LHCN-M2 (cell line): ENCODE results near the gene KCNT1. TPM values are rescaled to one million over a fixed set of nuclear protein-coding genes. Genes with fewer than 3 reads are reported as not detected.
"Not testable (repeated sequence)": the region's sequence is repeated elsewhere in the genome, so short reads cannot be mapped to it uniquely, and the experiment has no call there.

Source experiments
- DNase-seq: peaks from one replicate; pipeline ENCODE4 v3.0.0-alpha.2; 2012; ENCODE audit warnings: low read depth
- polyA plus RNA-seq: library from polyadenylated mRNA; unstranded; fragments of >200 nt; gene quantifications from one replicate; pipeline ENCODE4 v1.2.1, GENCODE V29; 2012; ENCODE audit warnings: missing spikeins
- total RNA-seq: library from RNA; depleted of rRNA; stranded (reverse); fragments of >200 nt; gene quantifications from 2 replicates; pipeline ENCODE4 v1.2.3, GENCODE V29; 2014; rRNA removed

The KCNT1 gene
- not detected in 2 replicates for total RNA-seq
- not detected for polyA plus RNA-seq

DNA sequence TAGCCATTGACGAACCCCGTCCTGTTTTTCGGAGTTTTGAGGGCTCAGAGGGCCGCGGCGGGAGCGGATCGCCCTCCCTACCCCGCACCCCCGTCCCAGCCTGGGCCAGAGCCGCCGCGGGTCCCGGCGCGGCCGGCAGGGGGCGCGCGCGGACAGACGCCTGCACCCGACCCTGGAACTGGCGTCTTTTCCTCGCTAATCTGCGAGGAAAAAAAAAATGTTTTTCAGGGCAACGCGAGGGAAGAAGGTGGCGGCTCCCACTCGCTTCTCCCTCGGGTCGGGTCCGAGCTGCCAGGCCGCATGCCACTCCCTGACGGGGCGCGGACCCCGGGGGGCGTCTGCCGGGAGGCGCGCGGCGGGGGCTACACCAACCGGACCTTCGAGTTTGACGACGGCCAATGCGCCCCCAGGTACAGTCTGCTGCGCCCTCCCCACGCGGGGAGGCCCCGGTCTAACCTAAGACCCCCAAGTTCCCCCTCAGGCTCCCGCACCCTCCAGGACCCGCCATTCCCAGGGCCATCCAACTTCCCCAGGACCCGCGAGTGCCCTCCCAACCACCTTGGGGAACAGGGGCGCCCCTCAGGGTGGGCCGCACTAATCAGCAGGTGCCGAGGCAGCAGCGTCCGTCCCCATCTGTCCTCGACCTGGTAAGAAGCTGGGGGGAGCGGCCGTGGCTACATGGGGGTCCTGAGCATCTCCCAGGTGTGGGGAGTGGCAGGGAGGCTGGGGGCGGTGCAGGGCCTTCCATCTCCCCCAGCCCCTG lies at the start of gene KCNT1:
TSS of gene KCNT1 (plus strand) at position 227 of the 763 bp plus-strand sequence. CDS start at position 301, 74 bp downstream.
- peak; percentile 19 for DNase-seq

DNA sequence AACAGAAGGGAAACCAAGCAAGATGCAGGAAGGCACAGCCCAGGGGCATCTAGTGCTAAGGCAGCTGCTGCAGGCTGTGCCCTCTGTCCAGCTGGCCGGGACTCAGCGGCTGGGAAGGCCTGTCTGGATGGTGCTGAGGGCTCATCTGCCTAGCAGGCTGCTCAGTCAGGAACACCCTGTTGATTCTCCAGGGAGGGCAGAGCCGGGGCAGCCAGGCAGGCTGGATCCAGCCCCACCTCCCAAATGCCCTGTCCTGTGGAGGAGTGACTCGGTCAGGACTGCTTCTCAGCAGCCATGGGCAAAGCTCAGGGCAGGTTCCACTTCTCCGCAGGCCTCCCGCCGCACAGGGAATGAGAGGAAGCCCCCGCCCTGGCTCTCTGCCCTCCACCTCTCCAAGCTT lies 46.7 kb upstream of the KCNT1 start:
- no peak for DNase-seq

DNA sequence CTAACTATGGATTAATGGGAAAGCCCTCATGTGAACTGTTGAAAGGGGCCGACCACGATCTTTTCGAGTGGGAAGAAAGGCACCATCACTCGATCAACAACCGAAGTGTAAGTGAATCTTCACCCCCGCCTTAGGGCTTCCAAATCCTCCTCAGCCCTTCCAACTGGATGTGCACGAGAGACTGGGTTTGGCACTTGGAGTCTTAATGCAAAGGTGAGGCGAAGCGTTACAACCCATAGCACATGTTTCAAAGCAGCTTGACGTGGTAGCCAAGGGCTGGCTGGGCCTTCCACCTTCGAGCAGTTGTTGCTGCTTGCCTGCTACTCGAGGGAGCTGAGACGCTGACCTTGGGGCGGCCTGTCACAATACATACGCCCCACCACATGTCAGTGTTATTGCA lies 44.6 kb upstream of the KCNT1 start:
- no peak for DNase-seq

DNA sequence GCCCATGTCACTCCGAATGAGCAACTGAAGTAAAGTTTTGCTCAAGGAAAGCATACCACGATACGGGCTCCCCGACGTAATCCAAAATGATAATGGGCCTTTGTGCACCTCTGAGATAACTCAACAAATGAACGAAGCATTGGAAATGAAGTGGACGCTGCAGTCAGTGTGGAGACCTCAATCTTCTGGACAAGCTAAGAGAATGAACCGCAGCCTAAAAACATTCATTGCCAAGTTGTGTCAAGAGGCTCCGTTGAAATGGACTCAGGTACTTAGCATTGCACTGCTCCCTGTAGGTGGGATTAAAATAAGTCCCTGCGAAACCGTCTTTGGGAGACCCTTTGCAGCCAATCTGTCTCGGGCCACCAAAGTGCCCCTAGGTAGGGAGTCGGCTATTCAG lies 42.7 kb upstream of the KCNT1 start:
- no peak for DNase-seq

DNA sequence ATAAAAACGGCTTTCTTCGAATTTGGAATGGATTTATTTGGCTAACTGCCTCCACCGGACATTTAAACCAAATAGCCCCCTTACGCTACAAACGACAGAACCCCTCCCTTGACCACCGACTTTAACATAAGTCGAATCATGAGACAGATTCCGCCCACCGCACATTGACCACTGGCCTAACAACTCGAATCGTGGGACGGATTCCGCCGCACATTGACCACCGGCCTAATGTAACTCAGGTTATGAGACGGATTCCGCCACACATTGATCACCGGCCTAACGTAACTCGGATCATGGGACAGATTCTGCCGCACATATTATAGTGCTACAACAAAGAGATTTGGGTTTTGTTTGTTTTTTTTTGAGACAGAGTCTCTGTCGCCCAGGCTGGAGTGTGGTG lies 41.6 kb upstream of the KCNT1 start:
- DNase-seq: no peak

DNA sequence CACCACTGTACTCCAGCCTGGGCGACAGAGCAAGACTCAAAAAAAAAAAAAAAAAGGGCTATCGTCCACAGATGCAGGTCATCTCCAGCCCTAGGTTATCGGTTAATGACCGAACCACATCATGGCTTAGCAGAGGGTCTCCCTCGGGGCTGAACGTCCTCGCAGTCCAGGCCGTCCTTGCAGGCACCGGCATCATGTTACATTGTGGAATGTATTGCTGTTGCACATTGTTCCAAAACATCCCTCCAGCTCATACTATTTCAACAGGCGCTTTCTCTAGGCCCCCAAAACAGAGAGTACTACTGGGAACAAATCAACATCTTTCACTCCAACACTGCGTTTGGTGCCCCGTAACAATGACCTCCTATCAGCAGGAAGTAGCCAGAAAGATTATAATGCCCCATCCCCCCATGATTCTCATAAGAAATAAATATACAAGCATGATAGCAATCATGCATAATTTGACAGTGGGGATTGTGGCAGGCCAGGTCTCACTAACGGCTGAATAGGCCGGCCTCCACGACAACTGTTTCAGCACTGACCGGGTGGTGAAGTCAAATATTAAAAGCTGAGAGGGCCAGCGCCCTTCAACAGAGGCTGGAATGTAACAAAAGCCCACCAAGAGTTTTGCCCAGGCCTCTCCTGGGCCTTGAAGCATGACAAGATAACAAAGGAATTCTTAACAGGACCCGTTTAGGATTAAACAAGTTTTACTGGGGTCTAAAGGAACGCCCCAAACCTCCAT lies 40.0 kb upstream of the KCNT1 start:
- DNase-seq: peak; percentile 11

DNA sequence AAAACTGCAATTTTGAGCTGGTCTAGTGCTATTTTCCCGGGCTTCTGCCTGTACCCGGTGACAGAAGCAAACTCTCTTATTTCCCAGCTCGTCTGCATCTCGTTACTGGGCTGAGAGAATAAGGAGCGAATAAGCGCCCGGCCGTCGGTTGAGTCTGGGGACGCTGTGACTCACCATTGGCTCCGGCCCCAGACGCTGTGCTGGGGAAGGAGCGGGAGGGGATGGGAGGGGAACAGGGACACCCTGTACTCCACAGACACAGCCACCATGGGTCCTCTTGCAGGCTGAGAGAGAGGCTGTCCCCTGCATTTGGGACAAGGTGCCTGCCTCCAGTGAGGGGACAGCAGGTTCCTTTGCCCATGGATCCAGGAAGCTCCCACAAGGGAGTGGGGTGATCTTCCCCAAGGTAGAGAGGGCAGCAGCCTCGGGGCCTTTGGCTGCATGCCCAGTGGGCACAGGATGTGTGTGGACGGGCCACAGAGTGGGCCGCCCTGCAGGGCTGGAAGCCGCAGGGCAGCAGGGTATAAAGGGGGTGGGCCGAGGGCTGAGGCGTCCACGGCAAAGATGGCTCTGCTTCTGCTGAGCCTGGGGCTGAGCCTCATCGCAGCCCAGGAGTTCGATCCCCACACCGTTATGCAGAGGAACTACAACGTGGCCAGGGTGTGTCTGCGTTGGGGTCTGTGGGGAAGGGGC lies 39.1 kb upstream of the KCNT1 start, which contains the start of gene LCN9:
TSS of gene LCN9 (plus strand) at position 552 of the 693 bp plus-strand sequence. CDS start at position 565, 13 bp downstream.
- DNase-seq: peak; percentile 12

DNA sequence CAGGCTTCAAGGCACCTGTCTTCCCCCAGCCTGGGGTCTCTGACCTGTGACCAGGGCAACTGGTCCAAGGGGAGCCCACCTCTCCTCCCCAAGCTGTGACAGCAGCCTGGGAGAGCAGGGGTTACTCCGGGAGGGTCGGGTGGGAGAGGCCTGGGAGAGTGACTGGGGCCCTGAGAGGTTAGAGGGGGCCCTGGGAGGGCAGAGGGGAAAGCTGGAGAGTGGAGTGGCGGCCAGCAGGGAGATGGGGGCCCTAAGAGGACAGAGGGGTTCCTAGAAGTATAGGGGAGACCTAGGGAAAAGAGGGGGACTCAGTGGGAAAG lies 38.6 kb upstream of the KCNT1 start:
- DNase-seq: no peak

DNA sequence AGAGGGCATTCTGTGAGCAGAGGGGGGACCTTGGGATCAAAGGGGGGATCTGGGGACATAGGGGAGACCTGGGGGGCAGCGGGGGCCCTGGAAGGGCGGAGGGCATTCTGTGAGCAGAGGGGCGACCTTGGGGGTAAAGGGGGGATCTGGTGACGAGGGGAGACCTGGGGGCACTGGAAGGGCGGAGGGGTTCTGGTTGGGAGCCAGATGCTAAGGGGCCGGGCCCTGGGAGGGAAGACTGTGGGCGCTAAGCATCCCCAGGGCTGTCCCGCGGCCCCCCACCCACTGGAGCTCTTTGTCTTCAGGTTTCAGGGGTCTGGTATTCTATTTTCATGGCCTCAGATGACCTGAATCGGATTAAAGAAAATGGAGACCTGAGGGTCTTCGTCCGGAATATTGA lies 38.1 kb upstream of the KCNT1 start:
- no peak for DNase-seq

DNA sequence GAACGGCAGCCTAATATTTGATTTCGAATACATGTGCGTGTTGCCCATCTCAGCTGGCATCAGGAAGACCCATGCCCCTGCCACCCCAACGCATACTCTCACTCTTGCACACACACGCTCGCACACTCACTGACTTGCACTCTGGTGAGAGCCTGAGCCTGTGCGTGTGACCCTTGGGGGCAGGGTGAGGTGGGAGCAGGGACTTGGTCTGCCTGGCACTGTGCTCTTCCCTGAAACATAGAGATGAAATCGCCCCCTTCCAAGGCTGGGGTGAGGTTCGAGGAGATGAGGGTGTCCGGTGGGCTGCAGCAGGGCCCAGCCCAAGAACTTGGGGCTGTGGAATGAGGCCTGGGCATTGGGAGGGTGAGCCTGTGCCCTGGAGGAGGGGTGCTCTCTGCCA lies 37.7 kb upstream of the KCNT1 start:
- no peak for DNase-seq

DNA sequence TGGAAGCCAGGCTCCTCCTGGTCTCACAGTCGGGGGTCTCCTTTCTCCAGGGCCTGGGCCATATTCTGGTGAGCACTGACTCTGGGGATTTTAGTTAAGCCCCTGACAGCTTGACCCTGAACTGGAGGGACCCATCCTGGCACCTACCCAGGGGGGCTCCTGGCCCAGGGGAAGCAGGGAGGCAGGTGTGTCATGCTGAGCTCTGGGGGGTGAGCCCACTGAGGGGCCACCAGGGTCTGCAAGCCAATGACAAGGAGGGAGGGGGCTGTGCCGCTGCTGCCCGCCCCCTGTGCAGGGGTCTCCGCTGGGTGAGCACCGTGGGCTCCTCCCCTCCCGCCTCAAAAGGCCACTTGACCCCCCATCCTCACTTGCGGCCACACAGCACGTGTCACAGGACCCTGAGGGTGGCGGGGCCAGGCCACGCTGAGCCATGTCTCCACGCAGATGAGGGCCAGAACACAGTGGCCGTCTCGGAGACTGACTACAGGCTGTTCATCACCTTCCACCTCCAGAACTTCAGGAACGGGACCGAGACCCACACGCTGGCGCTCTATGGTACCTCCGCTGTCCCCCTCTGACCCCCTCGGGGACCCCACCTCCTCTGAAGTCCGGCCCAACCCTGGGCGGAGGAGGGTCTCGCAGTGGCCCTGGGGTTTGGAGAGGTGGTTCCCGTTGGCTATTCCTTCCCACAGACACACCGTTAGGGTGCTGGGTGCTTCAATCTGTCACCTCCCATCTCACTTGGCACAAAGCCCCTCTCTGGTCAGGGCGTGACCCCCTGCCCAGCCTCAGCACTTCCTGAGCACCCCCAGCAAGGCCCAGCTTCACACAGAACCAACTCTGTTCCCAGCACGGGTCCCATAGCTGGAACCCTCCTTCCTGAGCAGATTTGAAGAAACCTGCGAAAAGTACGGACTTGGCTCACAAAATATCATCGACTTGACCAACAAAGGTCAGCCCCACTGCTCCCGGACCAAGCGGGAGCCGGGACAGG lies 36.9 kb upstream of the KCNT1 start:
- DNase-seq: no peak

DNA sequence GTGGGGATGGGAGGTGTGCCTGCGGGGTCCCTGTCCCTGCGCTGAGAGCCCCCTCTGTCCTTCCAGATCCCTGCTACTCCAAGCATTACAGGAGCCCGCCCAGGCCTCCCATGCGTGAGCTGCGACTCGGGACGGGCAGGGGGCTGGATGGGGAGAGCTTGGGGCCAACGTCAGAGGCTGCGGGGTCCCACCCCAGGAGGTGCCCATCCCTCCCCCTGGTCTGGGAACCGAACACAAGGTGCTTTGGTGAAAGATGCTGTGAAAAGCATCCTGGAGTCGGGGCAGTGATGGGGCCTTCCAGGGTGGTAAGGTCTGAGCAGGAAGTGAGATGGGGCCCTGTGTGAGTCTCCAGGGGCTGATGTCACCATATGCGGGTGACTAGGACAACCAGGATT lies 36.2 kb upstream of the KCNT1 start:
- DNase-seq: no peak

DNA sequence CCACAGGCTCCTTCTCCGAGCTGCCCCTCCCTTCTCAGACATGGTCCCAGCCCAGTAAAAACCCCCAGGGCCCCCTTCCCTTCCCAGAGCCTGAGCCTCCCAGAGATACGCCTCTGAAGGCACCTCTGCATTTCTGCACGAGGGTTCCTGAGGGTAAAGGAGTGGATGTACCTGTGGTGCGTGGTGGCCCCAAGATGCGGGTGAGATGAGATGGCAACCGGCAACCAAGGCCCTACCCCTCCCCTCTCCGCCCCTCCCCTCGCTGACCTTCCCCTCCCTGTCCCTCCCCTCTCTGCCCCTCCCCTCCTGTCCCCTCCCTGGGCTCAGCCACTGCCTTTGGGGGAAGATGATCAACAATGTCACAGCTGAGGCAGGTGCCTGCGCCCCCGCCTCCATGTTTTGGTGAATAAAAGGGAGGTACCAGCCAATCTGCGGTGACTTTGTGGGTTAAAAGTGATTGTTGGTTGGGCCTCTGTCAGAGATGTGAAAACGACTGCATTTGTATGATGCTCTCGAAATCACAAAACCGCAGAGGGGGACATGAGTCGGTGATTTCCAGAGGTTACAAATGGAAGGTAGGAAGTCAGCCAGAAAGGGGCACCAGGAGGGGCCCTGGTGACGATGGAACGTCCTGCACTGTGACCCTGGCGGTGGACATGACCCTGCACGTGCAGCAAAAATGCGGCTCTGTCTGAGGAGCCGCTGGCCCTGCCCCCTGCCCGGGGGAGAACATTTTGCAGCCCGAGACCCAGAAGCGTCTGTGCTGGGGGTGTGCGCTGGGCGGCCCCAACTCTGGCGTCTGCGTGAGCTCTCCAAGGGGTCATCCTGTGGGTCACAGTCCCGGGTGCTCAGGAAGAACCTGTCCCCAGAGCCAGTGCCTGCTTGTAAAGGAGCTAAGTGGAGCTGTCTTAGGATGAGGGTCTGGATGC lies 35.2 kb upstream of the KCNT1 start:
- DNase-seq: no peak

DNA sequence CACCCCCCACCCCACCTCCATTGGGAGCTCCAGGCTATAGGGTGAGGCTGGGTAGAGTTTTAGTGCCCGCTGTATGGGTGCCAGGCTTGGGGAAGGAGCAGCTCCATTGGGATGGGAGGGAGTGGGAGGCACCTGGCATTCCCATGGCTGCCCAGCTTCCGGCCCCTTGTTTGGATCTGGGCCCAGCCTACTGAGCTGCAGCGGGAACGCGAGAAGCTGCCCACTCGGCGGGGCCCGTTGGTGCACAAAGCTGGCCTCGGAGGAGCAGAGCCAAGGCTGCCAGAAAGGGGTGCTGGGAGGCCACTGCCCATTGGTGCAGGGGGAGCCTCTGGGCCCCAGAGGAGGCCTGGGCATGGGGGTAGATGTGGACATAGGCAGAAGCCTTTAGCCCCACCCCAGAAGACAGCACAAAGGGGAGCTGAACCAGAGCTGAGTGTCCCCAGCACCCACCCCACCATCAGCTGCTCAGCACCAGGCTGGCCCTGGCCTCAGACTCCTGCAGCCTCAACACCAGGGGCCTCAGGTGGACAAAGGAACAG lies 34.5 kb upstream of the KCNT1 start:
- DNase-seq: no peak

DNA sequence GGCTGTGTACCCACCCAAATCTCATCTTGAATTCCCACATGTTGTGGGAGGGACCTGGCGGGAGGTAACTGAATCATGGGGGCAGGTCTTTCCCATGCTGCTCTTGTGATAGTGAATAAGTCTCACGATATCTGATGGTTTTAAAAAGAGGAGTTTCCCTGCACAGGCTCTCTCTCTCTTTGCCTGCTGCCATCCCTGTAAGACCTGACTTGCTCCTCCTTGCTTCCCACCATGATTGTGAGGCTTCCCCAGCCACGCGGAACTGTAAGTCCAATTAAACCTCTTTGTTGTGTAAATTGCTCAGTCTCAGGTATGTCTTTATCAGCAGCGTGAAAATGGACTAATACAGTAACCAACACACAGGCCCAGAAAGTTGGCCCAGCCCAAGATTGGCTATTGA lies 33.0 kb upstream of the KCNT1 start:
- DNase-seq: not testable (repeated sequence)

DNA sequence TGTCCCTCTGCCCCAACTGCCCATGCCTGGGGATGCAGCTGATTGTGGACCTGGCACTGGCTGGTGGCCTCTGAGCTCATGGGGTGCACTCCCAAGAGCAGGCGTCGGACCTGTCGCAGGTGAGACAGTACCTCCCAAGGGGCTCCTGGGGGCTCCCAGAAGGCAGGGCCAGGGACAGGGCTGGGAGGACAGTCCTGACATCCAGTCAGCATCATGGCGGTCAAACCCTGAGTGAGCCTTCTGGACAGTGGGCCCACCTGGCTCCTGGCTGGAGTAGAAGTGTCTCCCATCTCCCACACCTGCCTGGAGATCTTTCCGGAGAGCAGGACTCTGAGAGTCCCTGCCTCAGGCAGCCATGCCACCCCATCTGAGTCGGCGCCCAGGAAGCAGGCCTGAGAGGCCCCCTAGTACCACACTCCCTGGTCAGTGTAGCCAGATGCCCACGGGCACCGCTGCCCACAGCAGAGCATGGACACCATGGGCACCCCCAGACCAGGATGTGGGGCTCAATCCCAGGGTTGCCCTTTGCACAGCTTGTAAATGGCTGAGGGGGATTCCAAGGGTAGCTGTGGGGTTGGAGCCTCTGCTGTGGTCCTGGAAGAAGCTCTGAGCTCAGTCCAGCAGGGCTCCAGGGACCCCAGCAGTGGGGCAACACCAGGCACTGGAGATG lies 32.2 kb upstream of the KCNT1 start:
- DNase-seq: no peak

DNA sequence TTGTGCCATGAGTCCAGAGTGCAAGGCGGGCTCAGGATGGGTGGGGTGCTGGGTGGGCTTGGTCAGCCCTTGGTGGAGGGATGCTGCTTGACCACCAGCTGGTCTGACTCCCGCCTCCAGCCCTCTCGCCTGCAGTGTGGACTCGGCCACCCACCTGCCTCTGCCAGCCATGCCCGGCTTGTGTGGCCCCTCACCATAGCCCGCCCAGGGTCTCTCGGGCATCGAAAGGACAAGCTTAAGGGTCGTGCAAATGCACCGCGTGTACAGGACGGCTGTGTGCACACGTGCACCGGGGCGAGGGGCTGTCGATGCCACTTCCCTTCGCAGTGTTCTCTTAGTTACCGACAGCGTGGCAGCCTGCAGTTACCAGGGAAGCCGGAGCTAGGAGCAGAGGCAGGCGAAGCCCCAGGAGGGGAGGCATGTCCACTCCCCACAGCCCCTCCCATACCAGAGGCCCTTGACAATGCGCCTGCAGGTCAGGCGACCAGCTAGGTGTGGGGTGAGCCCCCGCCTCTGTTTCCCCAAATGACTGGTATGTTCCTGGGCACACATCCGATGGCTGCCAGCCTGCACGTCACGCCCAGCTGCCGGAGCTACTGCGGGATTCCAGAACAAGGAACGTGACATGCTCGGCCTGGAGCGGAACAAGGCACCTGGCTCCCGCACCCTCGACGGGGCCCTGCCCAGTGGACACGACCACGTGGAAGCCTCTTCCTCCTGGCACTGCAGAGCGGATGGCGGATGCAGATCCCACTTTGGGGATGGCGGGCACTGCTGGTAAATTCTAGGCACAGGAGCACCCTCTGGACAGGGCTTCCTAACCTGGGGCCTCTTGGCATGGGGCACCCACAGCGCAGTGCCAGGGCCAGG lies 31.0 kb upstream of the KCNT1 start:
- DNase-seq: no peak

DNA sequence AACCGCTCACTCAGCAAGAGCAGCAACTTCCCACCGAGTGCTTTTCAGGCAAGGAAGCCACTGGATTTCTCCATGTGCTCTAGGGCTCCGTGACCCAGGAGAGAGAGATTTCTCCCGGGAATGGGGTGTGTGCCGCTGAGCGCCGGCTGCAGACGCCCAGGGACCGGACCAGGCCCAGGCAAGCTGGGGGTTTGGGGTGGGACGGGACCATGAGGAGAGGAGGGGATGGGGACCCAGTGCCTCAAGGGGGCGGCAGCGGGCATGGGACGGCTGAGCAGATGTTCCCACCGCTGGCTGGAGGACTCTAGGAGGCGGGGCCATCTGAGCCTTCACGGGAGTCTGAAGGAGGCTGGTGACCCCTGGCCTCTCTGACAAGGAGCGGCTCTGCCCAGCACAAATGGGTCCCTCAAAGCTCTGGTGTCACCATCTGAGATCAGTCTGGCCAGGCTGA lies 30.4 kb upstream of the KCNT1 start:
- no peak for DNase-seq
